Right hindlimb (tissue), 1 donor: ENCODE data around the gene TSPAN18.

Experiments
- DNase-seq: peaks from one replicate; pipeline ENCODE4 v3.0.0-alpha.2; 2018

The TSPAN18 gene

GRCh38 chr11:44779736-44780520, 53.2 kb downstream of the TSPAN18 start:
- peak; percentile 8 for DNase-seq

GRCh38 chr11:44780940-44781631, 54.3 kb downstream of the TSPAN18 start:
- DNase-seq, result peak; percentile 21

DNA sequence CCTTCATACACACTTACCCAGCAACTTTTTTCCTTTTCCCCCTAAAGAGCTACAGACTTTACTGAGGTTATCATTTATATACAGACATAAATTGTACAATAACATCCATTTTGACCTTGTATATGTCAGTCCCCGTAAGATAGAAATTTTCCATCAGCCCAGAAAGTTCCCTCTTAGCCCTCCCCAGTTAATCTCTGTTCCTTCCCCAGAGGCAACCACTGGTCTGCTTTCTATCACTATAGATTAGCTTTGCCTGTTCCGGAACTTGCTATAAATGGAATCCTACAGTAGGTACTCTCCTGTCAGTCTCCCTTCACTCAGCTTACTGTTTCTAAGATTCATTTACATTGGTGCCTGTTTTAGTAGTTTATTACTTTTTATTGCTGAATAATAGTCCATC, 54.9 kb downstream of the TSPAN18 start:
- DNase-seq, result no peak

- no peak for DNase-seq
Measured at GRCh38 chr11:44782478-44782877, 55.7 kb downstream of the TSPAN18 start.

- DNase-seq, result no peak
Measured at GRCh38 chr11:44784436-44784760, 57.6 kb downstream of the TSPAN18 start.

GRCh38 chr11:44784851-44785250, 58.1 kb downstream of the TSPAN18 start:
- DNase-seq, result no peak

GRCh38 chr11:44785856-44786607, 59.3 kb downstream of the TSPAN18 start:
- DNase-seq, result no peak

DNA sequence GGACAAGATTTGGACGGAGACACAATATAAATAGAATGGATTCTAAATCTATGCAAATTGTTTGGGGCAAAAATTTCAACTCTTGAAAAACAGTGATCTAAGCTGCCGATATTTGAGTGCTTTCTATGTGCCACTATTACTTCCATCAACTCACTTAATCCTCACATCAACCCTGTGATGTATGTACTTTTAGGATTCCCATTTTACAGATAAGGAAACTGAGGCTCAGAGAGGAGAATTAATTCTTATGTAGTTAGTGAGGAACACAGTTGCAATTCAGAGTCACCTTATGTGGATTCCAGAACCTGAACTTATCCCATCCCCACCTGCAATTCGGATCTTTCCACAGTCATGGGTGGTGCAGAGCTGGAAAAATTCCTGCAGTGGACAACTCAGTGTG, 60.3 kb downstream of the TSPAN18 start:
- no peak for DNase-seq

DNA sequence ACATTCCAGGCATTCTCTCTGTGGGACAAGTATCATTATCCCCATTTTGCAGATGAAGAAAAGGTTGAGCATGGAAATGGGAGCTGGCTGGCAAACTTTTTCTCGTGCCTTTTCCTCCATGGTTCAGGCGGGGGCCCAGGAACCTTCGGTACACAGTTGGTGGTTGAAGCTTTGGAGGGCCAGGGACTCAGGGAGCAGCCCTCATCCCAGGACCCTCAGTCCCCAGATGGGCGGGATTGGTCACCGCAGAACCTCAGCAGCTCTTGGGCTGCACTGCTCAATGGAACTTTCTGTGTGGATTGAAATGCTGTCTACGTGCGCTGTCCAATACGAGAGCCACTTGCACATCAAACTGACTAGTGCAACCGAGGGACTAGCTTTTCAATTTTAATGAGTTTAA, 61.2 kb downstream of the TSPAN18 start:
- DNase-seq, result no peak

DNA sequence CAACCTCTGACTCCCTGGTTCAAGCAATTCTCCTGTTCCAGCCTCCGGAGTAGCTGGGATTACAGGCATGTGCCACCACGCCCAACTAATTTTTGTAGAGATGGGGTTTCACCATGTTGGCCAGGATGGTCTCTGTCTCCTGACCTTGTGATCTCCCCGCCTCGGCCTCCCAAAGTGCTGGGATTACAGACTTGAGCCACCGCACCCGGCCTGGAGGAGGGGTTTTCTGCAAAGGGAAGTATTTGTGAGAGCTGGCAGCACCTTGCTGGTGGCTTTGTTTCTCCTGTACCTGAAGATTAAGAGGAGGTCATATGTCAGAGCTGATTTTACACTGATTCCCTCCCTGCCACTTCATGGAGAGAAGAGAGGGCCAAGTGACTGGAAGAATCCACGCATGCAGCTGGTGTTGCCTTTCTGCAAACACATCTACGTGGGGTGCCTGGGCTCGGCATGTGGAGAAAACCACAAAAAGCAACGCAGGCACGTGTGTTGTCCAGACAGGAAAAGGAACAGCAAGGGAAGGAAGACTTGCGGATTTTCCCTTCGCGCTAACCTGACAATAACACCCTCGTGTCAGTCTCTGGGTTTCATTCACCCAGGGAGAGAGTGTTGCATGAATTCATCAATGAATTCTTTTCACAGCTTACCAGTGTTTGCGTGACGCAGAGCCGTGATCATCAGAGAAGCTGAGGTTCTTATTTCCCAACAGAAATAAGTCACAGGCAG, 61.9 kb downstream of the TSPAN18 start:
- no peak for DNase-seq

- DNase-seq, result no peak
Measured at GRCh38 chr11:44789496-44789895, 62.7 kb downstream of the TSPAN18 start.

GRCh38 chr11:44790211-44790610, 63.4 kb downstream of the TSPAN18 start:
- DNase-seq, result no peak

GRCh38 chr11:44791316-44791925, 64.7 kb downstream of the TSPAN18 start:
- DNase-seq, result no peak

- no peak for DNase-seq
Measured at GRCh38 chr11:44792171-44792570, 65.4 kb downstream of the TSPAN18 start.

GRCh38 chr11:44793350-44794090, 66.8 kb downstream of the TSPAN18 start:
- peak; percentile 60 for DNase-seq

DNA sequence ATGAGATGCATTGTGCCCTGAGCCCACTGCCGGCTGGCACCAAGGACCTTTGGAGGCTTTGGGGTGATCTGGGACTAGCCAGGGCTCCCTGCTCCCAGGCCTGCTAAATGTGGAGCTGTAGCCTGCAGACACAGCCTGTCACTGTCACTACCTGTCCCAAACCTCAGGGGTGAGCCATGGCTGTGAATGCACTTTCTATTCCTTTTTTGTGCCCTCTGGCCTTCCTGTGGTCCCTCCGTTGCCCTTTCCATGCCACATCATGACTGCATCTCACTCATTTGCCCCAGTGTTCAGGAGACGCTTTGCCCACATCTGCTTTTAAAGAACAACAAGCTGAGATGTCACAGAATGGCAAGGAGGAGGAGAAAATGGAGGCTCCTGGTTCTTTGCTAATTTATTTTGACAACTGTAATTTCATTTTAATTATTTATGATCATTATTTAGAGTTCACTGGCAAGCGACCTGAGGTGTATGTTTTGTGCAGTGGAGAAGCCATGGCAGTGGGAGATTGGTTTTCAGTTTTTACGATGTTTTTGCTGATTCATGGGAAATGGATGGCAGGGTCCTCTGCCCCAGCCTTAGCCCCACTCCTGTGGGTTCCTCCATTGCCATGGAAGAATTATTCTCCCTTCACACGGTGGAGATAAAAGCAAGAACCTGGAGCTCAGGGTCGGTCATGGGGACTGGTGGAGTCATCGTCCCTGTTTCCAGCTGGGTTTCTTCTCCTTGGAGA, 69.2 kb downstream of the TSPAN18 start:
- DNase-seq, result no peak

DNA sequence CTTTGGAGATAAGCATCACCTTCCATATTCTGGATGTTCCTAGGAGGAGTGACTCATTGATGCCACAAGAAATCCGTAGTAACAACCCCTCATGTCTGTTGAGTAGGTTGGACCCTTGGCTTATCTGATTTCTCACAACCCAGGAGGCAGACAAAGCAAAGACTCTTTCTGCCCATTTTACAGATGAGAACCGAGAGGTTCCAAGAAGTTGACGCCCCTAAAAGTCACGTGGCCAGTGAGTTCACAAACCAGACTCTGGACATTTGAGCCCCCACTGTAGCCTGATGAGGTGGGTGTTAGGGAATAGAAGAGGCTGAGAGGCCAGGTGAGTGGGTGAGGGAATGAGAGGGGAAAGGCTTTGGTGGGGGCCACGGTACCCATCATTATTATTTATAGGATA, 70.3 kb downstream of the TSPAN18 start:
- no peak for DNase-seq

DNA sequence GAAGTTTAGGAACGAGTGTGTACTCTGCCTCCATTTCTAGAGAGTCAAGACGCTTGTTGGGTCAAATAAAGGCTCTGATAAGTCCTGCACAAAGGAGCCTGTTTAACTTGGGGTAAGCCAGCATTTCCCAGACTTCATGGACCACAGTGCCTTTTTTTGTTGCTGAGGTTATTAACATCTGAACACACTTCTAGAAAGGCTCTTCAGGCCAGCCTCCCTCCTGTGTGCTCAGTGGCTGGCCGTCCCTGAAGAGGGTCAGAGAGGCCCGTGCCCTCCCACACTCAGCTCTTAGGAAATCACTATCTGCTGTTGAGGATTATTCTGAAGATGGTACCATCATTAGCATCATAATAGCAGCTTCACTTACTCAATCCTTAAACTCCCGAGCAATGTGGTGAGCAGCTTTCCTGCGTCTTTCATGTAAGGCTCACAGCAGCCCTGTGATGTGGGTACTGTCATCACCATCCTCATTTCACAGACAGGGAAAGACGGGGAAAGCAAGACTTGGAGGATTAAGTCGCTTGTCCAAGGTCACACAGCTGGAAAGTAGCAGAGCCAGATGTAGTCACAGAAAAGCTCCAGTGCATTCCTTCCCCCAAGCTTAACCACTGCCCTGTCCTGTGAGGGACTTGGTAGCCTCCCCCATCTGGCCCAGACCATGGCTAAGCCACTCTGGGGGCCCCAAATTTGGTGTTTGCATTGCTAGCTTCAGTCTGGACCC, 71.3 kb downstream of the TSPAN18 start:
- peak; percentile 70 for DNase-seq

- DNase-seq, result no peak
Measured at GRCh38 chr11:44798607-44798972, 71.8 kb downstream of the TSPAN18 start.

DNA sequence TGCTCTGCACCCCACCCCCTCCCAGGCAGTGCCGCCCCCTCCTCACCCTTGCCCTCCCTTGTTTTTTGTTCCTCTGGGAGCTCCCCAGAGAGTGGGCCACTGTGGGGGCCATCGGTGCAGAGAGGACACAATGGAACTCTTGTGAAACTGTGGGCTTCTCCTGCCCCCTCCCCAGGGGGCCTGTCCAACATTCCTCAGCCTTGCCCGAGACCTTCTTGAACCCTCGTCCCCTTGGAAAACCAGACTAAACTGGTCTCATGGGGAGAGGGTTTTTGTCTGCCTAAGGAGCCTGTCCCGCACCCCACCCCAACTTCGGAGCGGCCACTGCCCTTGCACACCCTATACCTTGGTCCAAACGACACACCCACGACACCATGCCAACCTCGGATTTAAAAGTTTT, 72.2 kb downstream of the TSPAN18 start:
- no peak for DNase-seq

GRCh38 chr11:44802347-44802746, 75.6 kb downstream of the TSPAN18 start:
- DNase-seq, result no peak
